Coronary artery (tissue), 2 donors: ENCODE results near the gene ZNF593OS.
A peak's percentile ranks its signal among the peaks of the same experiment; 100 is the strongest.

Experiments used
- DNase-seq: peaks from one replicate; pipeline ENCODE4 v3.0.0-alpha.2; 2017; ENCODE audit warnings: low spot score
- H3K27ac ChIP-seq, 2 donors: fragments of 200-600 bp; sonication (generic); one replicate each; pipeline ENCODE4 v1.5.1; 2016 to 2019
- H3K4me3 ChIP-seq: fragments of 200-600 bp; sonication (generic); 2 replicates; pipeline ENCODE4 v1.5.1; 2016; ENCODE audit warnings: mild to moderate bottlenecking, moderate library complexity
- CTCF ChIP-seq: fragments of 200-600 bp; sonication (generic); IDR thresholded peaks from one replicate; pipeline ENCODE4 v1.5.1; 2019; ENCODE audit warnings: antibody characterized with exemption

The ZNF593OS gene

GRCh38 chr1:26125382-26125781 is 46.2 kb downstream of the ZNF593OS start:
- TF ChIP-seq CTCF = no peak
- no peak for DNase-seq
- Histone ChIP-seq H3K27ac (no peak overlapping the region), H3K4me3 (no peak overlapping the region)

GRCh38 chr1:26124418-26125331 is 47.0 kb downstream of the ZNF593OS start:
- Histone ChIP-seq H3K4me3 (no peak overlapping the region), H3K27ac (no peak overlapping the region)
- no peak for TF ChIP-seq CTCF
- no peak for DNase-seq

- no peak for DNase-seq
- TF ChIP-seq CTCF = no peak
- Histone ChIP-seq H3K27ac (no peak overlapping the region), H3K4me3 (no peak overlapping the region)
Observed at GRCh38 chr1:26122988-26123973, 48.4 kb downstream of the ZNF593OS start.

GRCh38 chr1:26121854-26122773 is 49.5 kb downstream of the ZNF593OS start:
- no peak for TF ChIP-seq CTCF
- Histone ChIP-seq H3K4me3 (no peak overlapping the region), H3K27ac (peak overlapping the region in 1 of 2 donors; percentile 11)
- DNase-seq = no peak

- H3K4me3 ChIP-seq = no peak overlapping the region
- no peak for TF ChIP-seq CTCF
- DNase-seq = no peak
- H3K27ac ChIP-seq = no peak overlapping the region
Observed at GRCh38 chr1:26119892-26120608, 51.6 kb downstream of the ZNF593OS start.
